Measurements from ENCODE around the gene TMEM200A.

TMEM200A gene

GRCh38 chr6:130426066-130426721 is 60.4 kb downstream of the TMEM200A start:
- DNase-seq: no peak

GRCh38 chr6:130431346-130431852 is 65.6 kb downstream of the TMEM200A start:
- DNase-seq: no peak

GRCh38 chr6:130432838-130433237 is 67.0 kb downstream of the TMEM200A start:
- DNase-seq: no peak

GRCh38 chr6:130434174-130434873 is 68.5 kb downstream of the TMEM200A start:
- no peak for DNase-seq

GRCh38 chr6:130435181-130435580 is 69.4 kb downstream of the TMEM200A start:
- no peak for DNase-seq

- DNase-seq: no peak
Observed at GRCh38 chr6:130437961-130438360, 72.1 kb downstream of the TMEM200A start.

GRCh38 chr6:130447374-130447773 is 81.6 kb downstream of the TMEM200A start:
- no peak for DNase-seq

GRCh38 chr6:130452336-130452735 is 86.5 kb downstream of the TMEM200A start:
- no peak for DNase-seq

GRCh38 chr6:130453230-130453629 is 87.4 kb downstream of the TMEM200A start:
- no peak for DNase-seq

- DNase-seq: no peak
Observed at GRCh38 chr6:130457605-130458004, 91.8 kb downstream of the TMEM200A start.

- no peak for DNase-seq
Observed at GRCh38 chr6:130459316-130459715, 93.5 kb downstream of the TMEM200A start.

- no peak for DNase-seq
Observed at GRCh38 chr6:130460934-130461333, 95.1 kb downstream of the TMEM200A start.

GRCh38 chr6:130466052-130466747 is 100.4 kb downstream of the TMEM200A start:
- no peak for DNase-seq

GRCh38 chr6:130466748-130467061 is 100.9 kb downstream of the TMEM200A start:
- no peak for DNase-seq

GRCh38 chr6:130467146-130468050 is 101.6 kb downstream of the TMEM200A start:
- no peak for DNase-seq

- DNase-seq: no peak
Observed at GRCh38 chr6:130470766-130471165, 104.9 kb downstream of the TMEM200A start.

GRCh38 chr6:130473886-130474285 is 108.1 kb downstream of the TMEM200A start:
- DNase-seq: no peak

GRCh38 chr6:130482645-130483390 is 117.0 kb downstream of the TMEM200A start:
- DNase-seq: no peak

GRCh38 chr6:130485870-130486269 is 120.1 kb downstream of the TMEM200A start:
- no peak for DNase-seq

- no peak for DNase-seq
Observed at GRCh38 chr6:130486417-130486816, 120.6 kb downstream of the TMEM200A start.

GRCh38 chr6:130489514-130489913 is 123.7 kb downstream of the TMEM200A start:
- DNase-seq: no peak

All from CD4-positive, alpha-beta T cell treated with Interleukin-15 for 1 hour (primary cell).